GM12801 (cell line): ENCODE data around the gene FGF18.

ENCODE experiments used
- TF ChIP-seq, protein P1 (sequence below): IDR thresholded peaks from one replicate; pipeline ENCODE4 v1.5.1; 2011; ENCODE audit warnings: control low read depth; ENCODE audit not compliant: insufficient read length; ENCODE audit errors: extremely low read depth

Gene FGF18

DNA sequence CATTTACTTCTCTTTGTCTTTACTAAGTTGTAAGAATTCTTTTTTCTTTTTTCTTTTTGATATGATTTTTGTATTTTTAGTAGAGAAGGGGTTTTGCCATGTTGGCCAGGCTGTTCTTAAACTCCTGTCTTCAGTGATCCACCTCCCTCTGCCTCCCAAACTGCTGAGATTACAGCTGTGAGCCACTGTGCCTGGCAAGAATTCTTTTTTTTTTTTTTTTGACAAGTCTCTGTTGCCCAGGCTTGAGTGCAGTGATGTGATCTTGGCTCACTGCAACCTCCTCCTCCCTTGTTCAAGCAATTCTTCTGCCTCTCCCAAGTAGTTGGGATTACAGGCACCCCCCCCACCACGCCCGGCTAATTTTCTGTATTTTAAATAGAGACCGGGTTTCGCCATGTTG lies 21.8 kb upstream of the FGF18 start:
- TF ChIP-seq, protein P1, sequence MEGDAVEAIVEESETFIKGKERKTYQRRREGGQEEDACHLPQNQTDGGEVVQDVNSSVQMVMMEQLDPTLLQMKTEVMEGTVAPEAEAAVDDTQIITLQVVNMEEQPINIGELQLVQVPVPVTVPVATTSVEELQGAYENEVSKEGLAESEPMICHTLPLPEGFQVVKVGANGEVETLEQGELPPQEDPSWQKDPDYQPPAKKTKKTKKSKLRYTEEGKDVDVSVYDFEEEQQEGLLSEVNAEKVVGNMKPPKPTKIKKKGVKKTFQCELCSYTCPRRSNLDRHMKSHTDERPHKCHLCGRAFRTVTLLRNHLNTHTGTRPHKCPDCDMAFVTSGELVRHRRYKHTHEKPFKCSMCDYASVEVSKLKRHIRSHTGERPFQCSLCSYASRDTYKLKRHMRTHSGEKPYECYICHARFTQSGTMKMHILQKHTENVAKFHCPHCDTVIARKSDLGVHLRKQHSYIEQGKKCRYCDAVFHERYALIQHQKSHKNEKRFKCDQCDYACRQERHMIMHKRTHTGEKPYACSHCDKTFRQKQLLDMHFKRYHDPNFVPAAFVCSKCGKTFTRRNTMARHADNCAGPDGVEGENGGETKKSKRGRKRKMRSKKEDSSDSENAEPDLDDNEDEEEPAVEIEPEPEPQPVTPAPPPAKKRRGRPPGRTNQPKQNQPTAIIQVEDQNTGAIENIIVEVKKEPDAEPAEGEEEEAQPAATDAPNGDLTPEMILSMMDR = no peak

DNA sequence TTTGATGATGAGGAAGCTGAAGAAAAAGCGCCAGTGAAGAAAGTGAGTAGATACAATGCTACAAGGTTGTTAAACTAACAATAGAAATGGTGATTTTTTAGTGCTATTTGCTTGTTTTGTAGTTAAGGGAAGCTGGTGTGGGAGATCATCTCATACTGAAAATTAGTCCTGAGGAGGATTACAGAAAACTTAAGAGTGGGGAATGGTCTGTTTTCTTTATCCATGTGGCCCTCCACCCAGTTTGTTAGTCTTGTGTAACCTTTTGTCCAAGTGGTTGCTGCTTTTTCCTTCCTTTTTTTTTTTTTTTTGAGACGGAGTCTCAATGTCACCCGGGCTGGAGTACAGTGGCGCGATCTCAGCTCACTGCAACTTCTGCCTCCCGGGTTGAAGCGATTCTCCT lies 19.3 kb upstream of the FGF18 start:
- TF ChIP-seq, protein P1 = no peak

DNA sequence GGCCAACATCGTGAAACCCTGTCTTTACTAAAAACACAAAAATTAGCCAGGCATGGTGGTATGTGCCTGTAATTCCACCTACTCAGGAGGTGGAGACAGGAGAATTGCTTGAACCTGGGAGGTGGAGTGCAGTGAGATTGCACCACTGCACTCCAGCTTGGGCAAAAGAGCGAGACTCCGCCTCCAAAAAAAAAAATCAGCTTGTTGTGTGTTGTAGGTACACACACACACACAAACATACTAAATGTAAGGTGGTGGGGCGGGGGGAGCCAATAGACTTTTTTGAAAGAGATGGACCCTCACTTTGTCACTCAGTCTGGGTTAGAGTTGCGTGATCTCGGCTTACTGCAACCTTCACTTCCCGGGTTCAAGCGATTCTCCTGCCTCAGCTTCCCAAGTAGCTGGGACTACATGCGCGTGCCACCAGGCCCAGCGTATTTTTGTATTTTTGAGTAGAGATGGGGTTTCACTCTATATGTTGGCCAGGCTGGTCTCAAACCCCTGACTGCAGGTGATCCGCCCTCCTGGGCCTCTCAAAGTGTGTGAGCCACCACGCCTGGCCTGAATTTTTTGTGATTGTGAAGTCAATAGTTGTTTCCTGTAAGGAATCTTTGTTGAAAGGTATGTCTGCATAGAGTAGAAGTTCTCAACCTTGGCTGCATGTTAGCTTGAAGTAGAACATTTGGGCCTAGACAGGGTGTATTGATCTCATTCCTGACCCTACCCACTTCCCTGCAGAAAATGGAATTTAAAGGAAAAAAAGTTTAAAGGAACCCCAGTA lies 18.1 kb upstream of the FGF18 start:
- TF ChIP-seq, protein P1 = no peak

DNA sequence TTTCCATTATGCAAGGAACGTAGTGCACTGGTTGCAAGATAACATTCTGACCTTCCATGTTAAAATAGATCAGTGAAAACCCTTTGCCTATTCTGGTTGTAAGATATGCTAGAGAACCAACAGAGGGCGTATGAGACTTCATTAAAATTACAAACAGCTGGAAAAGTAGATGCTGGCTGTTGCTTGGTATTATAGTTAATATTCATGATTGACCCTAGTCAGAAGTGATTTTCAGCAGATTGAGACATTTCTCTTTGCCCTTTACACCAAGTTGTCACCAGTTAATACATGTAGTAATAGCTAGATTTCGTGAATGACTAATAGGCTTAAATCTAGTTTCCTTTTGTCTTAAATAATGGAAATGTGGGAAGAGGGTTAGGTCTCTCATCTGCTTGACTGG lies 13.8 kb upstream of the FGF18 start:
- TF ChIP-seq, protein P1 = no peak

DNA sequence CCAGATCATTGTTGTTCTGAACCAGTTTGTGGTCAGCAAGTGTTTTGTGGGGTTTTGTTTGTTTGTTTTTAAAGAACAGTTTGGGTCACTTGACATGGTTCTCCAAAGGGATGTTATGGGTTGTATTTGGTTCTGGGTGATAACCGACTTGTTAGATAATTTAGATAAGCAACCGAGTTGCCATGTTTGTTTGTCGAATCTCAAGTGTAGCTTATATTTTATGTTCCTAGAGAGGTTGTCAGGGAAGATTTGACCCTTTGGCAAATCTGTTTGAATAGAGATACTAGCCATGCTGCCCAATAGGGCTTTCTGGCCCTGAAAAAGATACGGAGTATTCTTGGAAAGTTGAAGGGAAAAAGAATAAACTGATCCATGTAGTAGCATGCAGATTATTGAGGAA lies 12.2 kb upstream of the FGF18 start:
- TF ChIP-seq, protein P1 = no peak

DNA sequence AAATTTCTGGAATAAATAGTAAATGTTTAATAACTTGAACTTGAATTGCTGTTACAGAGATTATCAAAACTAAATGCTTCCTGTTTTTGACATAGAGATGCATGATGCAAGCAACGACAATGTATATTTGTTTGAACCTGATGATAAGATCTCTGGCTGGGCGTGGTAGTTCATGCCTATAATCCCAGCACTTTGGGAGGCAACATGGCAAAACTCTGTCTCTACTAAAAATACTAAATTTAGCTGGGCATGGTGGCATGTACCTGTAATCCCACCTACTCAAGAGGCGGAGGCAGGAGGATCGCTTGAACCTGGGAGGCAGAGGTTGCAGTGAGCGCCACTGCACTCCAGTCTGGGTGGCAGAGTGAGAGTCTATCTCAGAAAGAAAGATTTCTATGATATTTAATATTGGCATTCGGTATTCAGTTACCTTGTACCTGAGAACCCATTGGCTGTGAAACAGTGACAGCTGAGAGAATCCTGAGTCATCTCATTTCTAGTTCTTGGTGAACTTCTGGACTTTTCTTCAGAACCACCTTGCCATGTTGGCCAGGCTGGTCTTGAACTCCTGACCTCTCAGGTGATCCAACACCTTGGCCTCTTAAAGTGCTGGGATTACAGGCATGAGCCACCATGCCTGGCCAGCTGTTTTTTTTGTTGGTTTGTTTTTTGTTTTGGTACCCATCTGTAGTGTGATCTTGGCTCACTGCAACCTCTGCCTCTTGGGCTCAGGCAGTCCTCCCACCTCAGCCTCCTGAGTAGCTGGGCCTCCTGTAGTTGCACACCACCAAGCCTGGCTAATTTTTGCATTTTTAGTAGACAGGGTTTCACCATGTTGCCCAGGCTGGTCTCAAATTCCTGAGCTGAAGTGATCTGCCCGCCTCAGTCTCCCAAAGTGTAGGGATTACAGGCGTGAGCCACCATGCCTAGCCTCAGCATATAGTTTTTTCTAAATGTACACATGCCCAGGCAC lies 10.0 kb upstream of the FGF18 start:
- TF ChIP-seq, protein P1 = no peak

DNA sequence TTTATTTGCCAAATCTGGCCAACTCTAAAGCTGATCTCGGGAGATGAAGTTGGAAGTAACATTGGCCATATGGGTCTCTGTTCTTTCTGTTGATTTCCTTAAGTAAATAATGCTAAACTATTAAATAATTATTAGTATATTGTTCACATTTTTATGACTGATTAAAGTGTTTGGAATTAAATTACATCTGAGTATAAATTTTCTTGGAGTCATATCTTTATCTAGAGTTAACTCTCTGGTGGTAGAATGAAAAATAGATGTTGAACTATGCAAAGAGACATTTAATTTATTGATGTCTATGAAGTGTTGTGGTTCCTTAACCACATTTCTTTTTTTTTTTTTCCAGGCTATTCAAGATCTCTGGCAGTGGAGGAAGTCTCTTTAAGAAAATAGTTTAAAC lies 9.3 kb upstream of the FGF18 start:
- TF ChIP-seq, protein P1 = no peak
